GM18909 (cell line): ENCODE data around the gene ARF6.
"Not testable (repeated sequence)": the region's sequence is repeated elsewhere in the genome, so short reads cannot be mapped to it uniquely, and the experiment has no call there.

Source experiments
- ATAC-seq: cut with Tn5 transposase; IDR thresholded peaks from one replicate; pipeline ENCODE4 v1.9.1; 2021; ENCODE audit warnings: mild to moderate bottlenecking; ENCODE audit not compliant: unreplicated experiment, poor library complexity

The ARF6 gene

DNA sequence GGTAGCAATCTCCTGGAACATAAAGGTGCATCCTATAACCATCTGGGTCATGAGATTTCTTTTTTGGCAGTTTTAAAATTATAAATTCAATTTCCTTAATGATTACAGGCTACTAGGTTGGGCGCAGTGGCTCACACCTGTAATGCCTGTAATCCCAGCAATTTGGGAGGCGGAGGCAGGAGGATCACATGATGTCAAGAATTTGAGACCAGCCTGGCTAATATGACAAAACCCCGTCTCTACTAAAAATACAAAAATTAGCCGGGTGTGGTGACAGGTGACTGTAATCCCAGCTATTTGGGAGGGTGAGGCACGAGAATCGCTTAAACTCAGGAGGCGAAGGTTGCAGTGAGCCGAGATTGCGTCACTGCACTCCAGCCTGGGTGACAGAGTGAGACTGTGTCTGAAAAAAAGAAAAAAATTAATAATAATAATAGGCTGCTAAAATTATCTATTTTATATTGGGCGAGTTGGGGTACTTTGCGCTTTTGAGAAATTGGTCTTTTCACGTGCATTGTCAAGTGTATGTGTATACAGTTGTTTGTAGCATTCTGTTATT is 17.2 kb upstream of the ARF6 start:
- ATAC-seq, result no peak

DNA sequence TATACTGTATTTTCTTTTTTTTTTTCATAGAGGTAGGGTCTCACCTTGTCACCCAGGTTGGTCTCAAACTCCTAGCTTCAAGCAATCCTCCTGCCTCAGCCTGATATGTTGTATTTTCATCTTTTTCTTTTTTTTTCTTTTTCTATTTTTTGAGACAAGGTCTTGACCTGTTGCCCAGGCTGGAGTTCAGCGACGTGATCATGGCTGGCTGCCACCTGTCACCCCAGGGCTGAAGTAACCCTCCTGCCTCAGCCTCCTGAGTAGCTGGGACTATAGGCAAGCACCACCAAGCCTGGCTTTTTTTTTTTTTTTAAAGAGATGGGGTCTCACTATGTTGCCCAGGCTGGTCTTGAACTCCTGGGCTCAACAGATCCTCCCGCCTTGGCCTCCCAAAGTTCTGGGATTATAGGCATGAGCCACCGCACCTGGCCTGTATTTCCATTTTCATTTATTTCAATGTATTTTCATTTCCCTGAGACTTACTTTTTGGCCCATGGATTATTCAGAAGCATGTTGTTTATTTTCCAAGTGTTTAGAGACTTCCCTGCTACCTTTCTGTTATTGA is 16.2 kb upstream of the ARF6 start:
- no peak for ATAC-seq

DNA sequence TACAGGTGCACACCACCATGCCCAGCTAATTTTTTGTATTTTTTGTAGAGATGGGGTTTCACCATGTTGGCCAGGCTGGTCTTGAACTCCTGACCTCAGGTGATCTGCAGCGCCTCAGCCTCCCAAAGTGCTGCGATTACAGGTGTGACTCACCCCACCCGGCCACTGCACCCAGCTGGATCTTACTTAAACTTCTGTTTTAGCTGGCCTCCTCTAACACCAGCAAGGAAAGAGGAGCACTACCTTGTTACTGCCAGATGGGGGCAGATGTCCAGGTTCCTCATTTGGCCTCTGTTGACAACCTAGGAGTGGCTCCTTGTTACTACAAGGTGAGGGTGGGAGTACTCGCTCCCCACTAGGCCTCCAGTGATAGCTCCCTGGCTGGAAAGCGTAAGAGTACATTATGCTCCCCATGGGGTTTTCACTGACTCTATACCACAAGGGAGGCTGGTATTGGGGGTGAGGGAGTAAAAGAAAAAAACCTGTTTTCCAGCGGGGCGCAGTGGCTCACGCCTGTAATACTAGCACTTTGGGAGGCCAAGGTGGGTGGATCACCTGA is 13.2 kb upstream of the ARF6 start:
- ATAC-seq, result peak; percentile 84

DNA sequence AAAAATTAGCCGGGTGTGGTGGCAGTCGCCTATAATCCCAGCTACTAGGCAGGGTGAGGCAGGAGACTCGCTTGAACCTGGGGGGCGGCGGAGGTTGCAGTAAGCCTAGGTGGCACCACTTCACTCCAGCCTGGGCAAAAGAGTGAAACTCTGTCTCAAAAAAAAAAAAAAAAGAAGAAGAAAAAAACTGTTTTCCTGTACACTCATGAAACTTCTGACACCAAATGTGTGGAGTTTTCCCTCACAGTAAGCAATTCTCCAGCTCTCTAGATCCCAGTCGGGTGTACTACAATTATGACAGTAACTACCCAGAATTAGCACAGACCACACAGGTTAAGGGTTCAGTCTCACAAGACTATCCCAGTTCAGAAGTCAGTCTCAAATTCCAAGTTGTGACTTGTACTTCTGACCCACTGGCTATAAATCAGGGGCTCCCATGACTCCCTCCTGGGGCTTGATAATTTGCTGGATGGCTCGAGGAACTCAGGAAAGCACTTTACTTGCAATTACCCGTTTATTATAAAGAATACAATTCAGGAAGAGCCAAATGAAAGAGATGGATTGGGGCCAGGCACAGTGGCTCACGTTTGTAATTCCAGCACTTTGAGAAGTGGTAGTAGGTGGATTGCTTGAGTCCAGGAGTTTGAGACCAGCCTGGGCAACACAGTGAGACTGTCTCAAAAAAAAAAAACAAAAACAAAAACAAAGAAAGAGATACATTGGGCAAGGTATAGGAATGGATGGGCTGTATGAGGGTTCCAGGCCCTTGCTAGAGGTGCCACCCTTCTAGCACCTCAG is 12.4 kb upstream of the ARF6 start:
- ATAC-seq, result no peak

DNA sequence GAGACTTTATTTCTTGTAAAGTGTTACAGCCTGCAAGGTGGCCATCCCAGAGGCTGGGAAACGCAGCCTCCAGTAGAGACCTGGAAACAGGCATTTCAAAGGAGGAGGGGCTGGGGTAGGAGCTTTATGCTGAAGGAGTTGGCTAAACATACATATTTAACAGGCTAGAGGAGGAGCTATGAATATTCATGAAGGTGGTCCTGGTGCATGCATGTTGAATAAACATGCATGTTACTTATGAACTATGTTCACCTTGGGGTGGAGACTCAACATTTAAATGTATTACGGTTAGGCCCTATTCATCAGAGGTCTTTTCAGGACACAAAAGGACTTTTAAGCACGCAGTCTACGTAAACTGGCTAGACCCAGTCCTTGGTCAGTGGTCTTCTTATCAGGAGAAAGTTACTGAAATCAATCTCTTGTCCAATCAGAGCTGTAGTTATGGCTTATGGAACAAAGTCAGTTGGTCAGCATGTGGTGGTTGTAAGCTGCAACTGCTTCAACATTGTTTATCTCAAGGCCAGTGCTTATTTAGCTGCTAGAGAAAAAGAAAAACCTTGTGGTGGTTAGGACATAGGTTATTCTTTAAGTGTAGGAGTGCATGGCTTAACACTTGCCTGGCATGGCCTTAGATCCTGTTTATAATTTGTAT is 11.4 kb upstream of the ARF6 start:
- no peak for ATAC-seq

DNA sequence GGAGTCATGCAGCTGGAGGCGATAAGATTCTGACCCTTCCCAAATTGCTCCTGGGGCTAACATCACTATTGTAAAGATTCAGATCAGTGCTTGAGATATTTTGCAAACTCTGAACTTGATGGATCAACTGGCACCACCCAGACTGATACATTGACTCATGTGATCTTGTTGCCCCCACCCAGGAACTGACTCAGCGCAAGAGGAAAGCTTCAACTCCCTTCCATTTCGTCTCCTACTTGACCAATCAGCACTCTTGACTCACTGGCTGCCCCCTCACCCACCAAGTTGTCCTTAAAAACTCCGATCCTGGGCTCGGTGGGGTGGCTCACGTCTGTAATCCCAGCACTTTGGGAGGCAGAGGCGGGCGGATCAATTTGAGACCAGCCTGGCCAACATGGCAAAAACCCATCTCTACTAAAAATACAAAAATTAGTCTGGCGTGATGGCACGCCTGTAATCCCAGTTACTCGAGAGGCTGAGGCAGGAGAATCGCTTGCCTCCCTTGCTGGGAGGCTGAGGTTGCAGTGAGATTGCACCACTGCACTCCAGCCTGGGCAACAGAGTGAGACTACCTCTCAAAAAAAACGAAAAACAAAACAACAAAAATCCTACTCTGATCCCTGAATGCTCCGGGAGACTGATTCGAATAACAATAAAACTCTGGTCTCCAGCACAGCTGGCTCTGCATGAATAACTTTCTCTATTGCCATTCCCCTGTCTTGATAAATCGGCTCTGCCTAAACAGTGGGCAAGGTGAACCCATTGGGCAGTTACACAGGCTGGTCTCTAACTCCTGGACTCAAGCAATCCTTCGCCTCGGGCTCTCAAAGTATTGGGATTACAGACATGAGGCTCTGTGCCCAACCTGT is 9.8 kb upstream of the ARF6 start:
- no peak for ATAC-seq

DNA sequence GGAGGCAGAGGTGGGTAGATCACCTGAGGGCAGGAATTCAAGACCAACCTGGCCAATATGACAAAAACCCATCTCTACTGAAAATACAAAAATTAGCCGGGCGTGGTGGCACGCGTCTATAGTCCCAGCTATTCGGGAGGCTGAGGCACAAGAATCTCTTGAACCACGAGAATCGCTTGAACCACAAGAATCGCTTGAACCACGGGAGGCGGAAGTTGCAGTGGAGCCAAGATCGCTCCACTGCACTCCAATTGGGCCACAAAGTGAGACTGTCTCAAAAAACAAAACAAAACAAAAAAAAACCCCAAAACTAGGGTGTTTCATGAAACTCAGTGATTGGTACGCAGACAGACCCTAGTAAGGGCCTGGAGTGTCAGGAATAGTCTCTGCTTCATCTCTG is 6.4 kb upstream of the ARF6 start:
- ATAC-seq, result no peak

DNA sequence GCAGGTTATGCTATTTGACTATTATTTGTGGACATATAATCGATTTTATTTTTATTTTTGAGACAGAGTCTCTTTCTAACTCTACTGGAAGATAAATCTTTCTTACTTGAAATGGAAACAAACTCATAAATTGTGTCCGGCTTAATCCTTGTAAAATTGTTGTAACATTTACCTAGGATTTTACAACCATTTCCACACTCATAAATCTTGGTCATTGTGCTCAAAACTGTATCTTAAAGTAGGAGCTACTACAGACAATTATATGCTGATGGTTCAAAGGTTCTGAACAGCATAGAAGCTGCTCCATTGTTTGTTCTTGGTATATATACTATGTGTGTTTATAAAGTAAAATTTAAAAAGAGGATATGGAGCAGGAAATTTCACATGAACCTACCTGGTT is 4.6 kb upstream of the ARF6 start:
- ATAC-seq, result no peak

DNA sequence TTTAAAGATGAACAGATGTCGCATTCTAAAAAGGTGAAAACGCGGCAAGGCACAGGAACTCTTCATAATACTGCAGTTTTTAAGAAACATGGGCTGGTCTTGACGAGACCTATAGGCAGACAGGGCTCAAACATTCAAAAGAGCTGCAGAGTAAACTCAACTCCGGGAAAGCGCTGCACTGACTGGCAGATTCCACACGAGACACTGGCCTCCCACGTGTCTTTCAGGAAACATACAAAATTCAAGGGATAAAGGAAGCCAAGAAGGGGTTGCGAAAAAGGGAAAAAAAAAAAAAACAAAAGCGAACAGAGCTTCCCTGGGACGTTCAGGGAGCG is 614 bp upstream of the ARF6 start:
- peak; percentile 33 for ATAC-seq

DNA sequence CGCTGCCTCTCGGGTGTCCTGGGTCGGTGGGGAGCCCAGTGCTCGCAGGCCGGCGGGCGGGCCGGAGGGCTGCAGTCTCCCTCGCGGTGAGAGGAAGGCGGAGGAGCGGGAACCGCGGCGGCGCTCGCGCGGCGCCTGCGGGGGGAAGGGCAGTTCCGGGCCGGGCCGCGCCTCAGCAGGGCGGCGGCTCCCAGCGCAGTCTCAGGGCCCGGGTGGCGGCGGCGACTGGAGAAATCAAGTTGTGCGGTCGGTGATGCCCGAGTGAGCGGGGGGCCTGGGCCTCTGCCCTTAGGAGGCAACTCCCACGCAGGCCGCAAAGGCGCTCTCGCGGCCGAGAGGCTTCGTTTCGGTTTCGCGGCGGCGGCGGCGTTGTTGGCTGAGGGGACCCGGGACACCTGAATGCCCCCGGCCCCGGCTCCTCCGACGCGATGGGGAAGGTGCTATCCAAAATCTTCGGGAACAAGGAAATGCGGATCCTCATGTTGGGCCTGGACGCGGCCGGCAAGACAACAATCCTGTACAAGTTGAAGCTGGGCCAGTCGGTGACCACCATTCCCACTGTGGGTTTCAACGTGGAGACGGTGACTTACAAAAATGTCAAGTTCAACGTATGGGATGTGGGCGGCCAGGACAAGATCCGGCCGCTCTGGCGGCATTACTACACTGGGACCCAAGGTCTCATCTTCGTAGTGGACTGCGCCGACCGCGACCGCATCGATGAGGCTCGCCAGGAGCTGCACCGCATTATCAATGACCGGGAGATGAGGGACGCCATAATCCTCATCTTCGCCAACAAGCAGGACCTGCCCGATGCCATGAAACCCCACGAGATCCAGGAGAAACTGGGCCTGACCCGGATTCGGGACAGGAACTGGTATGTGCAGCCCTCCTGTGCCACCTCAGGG is 679 bp downstream of the ARF6 start:
- ATAC-seq, result peak; percentile 42

DNA sequence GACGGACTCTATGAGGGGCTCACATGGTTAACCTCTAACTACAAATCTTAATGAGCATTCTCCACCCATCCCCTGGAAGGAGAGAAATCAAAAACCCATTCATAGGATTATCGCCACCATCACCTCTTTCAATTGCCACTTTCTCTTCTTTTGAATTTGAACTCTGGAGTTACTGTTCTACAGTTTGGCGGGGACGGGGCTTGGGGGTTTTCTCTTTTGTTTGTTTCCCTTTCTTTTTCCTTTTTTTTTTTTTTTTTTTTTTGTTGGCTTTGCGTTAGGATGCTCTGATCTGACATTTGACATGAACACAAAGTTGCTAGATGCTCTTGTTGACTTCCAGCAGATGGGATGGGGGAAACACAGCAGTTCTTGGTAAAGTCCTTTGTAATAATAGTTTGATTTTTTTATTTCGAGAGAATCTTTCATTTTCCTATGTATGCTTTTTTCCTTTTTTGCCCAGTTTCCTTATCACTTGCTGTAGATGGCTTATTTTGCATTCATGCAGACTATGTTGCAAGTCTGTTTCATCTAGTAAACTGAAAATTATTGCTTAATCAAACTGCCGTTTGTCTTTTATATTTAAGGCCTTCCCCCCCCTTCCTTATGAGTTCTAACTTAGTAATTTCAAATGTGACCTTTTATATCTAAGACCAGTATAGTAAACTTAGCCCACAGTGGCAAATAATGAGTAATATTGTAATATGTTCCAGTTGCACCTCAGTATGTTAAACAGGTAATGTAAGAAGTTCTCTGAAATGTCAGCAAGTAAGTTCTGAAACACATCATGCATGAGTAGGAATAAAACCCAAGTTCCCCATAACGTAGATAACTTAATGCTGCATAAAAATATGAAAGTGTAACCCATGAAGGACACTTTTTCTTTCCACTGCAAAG is 1.6 kb downstream of the ARF6 start:
- not testable (repeated sequence) for ATAC-seq

DNA sequence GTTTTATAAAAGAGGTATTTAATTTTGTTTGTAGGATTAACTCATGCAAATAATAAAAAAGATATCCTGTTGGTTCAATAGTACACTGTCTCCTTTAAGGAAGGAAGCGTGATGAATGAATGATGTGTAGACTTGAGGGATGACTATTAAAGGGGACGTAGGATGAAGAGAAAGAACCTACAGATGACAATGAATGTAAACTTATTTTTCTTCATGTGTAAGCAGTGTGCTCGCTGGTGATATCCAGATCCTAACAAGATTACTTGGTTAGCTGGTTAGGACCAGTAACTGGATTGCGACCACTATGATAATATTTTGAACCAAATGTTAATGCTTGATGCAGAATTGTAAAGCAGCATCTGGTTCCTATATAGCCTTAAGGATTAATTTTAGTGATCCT is 2.6 kb downstream of the ARF6 start:
- no peak for ATAC-seq

DNA sequence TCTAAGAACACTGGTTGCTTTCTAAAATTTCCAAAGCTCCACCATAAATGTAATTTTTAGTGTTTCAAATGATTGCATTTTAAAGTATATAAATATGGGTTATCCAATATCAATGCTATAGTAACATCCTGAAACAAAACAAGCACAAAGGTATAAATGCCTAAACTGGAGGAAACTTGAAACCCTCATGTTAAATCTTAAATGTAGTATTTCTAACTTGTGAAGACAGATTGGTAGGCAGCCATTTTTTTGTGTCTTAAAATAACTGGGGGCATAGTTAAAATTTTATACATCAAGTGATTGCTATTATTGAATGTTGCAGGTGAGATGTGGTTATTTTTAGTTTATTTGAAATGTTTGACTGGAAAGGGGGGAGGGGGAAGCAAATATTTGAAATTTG is 3.4 kb downstream of the ARF6 start:
- not testable (repeated sequence) for ATAC-seq

DNA sequence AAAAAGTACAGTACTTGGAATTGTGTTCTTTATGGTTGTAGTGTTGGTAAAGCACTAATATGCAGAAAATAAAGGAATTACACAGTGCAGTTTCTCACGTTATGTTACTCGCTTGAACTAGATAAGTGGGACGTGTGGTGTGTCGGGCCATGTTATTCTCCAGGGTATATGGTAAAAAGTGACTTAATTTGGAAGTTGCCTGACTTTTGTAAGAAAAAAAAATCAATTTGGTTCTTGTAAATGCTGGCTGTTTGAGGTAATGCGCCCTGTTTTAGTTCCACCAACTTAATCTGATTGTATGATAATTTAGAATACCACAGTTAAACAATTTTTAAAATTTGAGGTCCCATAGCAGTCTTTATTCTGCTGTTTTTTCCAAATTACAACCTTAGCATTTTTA is 4.1 kb downstream of the ARF6 start:
- no peak for ATAC-seq

DNA sequence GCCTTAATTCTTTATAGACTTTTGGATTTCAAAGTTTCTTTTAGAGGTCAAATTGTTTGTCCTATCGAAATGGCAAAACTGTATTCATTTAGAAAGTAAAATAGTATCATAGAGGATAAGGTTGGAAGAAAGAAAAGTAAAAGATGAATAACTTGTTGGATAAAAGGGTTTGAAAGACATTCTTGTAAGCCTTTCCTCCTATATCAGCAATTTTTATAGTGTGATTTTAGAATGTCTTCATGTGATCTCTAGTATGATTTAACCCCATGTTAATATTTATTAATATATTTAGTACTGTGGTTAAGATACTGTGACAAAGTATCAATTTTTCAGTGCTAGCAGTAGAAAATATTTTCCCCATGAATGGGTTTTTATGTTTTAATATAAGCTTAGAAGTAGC is 4.5 kb downstream of the ARF6 start:
- no peak for ATAC-seq

DNA sequence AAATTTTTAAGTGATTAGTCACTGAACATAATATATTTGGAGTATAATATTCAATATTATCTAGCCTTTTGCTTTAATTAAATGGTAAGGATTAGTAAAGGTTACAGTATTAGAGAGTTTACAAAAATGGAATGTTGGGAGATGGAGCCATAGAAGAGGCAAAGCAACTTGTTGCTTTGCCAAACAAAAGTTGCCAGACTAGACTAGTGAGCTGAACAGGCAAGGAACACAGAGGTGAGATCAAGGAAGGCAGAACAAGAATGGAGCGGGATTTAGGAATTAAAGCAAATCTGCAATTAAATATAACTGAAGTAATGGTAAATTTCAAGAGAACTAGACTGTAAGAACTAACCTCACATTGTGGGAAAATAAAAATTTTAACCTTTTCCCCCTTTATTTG is 5.1 kb downstream of the ARF6 start:
- no peak for ATAC-seq

DNA sequence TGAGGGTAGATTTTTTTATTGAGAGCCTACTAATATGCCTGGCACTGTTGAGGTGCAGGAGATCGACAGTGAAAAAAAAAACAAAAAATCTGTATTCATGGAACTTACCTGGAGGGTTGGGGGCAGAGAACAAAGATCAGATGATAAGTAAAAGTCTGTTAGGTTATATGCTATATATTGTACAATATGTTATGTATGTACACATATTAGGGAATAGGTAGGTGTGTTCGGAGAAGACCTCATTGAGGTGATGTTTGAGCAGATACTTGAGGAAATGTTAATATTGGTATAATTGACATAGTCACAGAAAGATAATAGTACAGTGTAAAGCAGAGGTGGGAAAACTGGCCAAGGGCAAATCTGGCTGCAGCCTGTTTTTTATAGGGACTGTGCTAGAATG is 5.6 kb downstream of the ARF6 start:
- ATAC-seq, result no peak

DNA sequence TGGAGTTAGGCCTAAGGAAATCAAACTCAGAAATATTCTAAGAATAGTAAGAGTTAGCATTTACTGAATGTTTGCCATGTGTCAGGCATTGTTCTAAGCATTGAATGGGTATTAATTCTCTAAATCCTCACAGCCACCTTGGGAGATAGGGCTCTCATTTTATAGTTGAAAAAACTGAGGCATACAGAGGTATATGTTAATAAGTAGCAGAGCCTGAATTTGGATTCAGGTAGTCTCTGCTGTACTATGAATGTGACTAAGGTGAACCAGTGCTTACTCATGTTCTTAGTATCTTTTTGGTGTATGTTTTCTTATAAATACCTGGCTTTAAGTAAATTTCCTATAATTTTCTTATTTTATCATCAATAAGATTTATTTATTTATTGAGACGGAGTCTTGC is 8.1 kb downstream of the ARF6 start:
- ATAC-seq, result no peak
